K562 (cell line): ENCODE measurements around the gene EZH1. TPM values are rescaled to one million over a fixed set of nuclear protein-coding genes. Genes with fewer than 3 reads are reported as not detected.

Experiments
- CBFA2T2 ChIP-seq: fragments of 450-650 bp; conservative IDR thresholded peaks from 2 replicates; pipeline ENCODE4 v1.6.1; 2017; ENCODE audit warnings: mild to moderate bottlenecking
- CC2D1A ChIP-seq: fragments of 450-650 bp; IDR thresholded peaks from 2 replicates; pipeline ENCODE4 v1.6.1; 2017; ENCODE audit warnings: mild to moderate bottlenecking
- CLOCK ChIP-seq: fragments of 250-450 bp; sonication (Bioruptor Pico); IDR thresholded peaks from 2 replicates; pipeline ENCODE4 v1.4.0; 2020; ENCODE audit warnings: mild to moderate bottlenecking, moderate library complexity, borderline replicate concordance
- CTCF ChIP-seq, 3 experiments: IDR thresholded peaks in 2 of 3; conservative IDR thresholded peaks in 1 of 3; 2 replicates each; pipeline ENCODE4 v1.5.1; 2011 to 2012; ENCODE audit warnings: low read length in 3 of 3, mild to moderate bottlenecking in 3 of 3, control low read depth in 2 of 3, improper control_type of control experiment in 1 of 3, inconsistent platforms in 1 of 3, low read depth in 1 of 3, mixed read lengths in 1 of 3, moderate library complexity in 1 of 3; ENCODE audit not compliant: insufficient read depth in 2 of 3
- E4F1 ChIP-seq: fragments of 250-450 bp; sonication (Bioruptor Pico); IDR thresholded peaks from 2 replicates; pipeline ENCODE4 v1.5.0; 2021; ENCODE audit warnings: mild to moderate bottlenecking, borderline replicate concordance
- PHF8 ChIP-seq: fragments of 200-600 bp; sonication (generic); IDR thresholded peaks from 2 replicates; pipeline ENCODE4 v1.6.1; 2012; ENCODE audit warnings: mixed run types, mild to moderate bottlenecking, inconsistent platforms, low read length, moderate library complexity, borderline replicate concordance
- POLR2B ChIP-seq: fragments of 450-650 bp; IDR thresholded peaks from 2 replicates; pipeline ENCODE4 v1.6.1; 2018; ENCODE audit warnings: low read depth; ENCODE audit not compliant: partially characterized antibody
- SAFB ChIP-seq: fragments of 200-400 bp; formaldehyde crosslinking; IDR thresholded peaks from 2 replicates; pipeline ENCODE4 v1.6.1; 2017; ENCODE audit warnings: low read depth, low read length, borderline replicate concordance
- TSHZ1 ChIP-seq: fragments of 250-450 bp; sonication (Bioruptor Pico); IDR thresholded peaks from 2 replicates; pipeline ENCODE4 v1.4.0; 2020; ENCODE audit warnings: mild to moderate bottlenecking, moderate library complexity
- ZC3H8 ChIP-seq: fragments of 450-650 bp; IDR thresholded peaks from 2 replicates; pipeline ENCODE4 v1.6.1; 2017
- ZSCAN29 ChIP-seq: fragments of 450-650 bp; IDR thresholded peaks from 2 replicates; pipeline ENCODE4 v1.6.1; 2017
- ZSCAN32 ChIP-seq: fragments of 450-650 bp; formaldehyde crosslinking; IDR thresholded peaks from 2 replicates; pipeline ENCODE4 v1.4.0; 2020; ENCODE audit warnings: mild to moderate bottlenecking, moderate library complexity
- polyA plus RNA-seq, 8 experiments: library from polyadenylated mRNA; depleted of rRNA in 4 of 8; stranded (reverse) in 5 of 8; unstranded in 3 of 8; fragments of >200 nt; fragmentation: Nextera tagmentation in 2 of 8; fragmentation: Illumina TruSeq in 1 of 8; extraction: Ambion mirVana in 2 of 8; extraction: Trizol in 1 of 8; gene quantifications; 2 replicates each; pipeline versions ENCODE4 v1.2.1 to v1.2.3, GENCODE V29; 2011 to 2014; ENCODE audit warnings: inconsistent platforms in 1 of 8, missing spikeins in 1 of 8
- total RNA-seq, 7 experiments: library from RNA; depleted of rRNA in 6 of 7; stranded (reverse); fragments of >200 nt in 6 of 7; fragmentation: Illumina TruSeq in 2 of 7; extraction: Trizol in 2 of 7; gene quantifications; 2 replicates each; pipeline versions ENCODE4 v1.2.1 to v1.2.3, GENCODE V29; 2011 to 2021; ENCODE audit warnings: low replicate concordance in 1 of 7
- TF ChIP-seq, protein P1 (sequence below): fragments of 450-650 bp; IDR thresholded peaks from 2 replicates; pipeline ENCODE4 v1.6.1; 2018; ENCODE audit not compliant: partially characterized antibody

EZH1 gene
- total and polyA plus RNA-seq, 9 of the 15 experiments (the other 6 are each of a cell fraction or from before 2014, with no cell fraction given): 8.6 to 40.8 (median 22.9) TPM

DNA sequence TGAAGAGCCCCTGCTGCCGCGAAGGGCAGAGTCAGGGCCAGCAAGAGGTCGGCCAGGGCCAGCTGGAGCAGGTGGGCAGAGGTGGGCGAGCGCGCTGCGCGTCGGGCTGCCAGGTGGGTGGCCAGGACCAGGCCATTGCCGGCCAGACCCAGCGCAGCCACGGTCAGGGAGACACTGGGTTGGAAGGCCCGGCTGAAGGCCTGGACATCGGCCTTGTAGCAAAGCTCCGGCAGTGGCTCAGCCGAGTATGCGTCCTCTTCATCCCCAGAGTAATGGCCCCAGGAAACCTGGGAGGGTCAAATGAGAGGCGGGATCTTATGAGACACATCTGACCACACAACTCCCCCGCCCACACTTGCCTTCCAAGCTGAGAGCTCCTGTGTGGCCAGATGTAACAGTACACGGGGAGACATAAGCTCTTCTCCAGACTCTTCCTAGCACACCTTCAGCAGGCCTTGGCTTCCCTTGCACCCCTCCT, 64.5 kb downstream of the EZH1 start (continued):
- TF ChIP-seq, protein P1, sequence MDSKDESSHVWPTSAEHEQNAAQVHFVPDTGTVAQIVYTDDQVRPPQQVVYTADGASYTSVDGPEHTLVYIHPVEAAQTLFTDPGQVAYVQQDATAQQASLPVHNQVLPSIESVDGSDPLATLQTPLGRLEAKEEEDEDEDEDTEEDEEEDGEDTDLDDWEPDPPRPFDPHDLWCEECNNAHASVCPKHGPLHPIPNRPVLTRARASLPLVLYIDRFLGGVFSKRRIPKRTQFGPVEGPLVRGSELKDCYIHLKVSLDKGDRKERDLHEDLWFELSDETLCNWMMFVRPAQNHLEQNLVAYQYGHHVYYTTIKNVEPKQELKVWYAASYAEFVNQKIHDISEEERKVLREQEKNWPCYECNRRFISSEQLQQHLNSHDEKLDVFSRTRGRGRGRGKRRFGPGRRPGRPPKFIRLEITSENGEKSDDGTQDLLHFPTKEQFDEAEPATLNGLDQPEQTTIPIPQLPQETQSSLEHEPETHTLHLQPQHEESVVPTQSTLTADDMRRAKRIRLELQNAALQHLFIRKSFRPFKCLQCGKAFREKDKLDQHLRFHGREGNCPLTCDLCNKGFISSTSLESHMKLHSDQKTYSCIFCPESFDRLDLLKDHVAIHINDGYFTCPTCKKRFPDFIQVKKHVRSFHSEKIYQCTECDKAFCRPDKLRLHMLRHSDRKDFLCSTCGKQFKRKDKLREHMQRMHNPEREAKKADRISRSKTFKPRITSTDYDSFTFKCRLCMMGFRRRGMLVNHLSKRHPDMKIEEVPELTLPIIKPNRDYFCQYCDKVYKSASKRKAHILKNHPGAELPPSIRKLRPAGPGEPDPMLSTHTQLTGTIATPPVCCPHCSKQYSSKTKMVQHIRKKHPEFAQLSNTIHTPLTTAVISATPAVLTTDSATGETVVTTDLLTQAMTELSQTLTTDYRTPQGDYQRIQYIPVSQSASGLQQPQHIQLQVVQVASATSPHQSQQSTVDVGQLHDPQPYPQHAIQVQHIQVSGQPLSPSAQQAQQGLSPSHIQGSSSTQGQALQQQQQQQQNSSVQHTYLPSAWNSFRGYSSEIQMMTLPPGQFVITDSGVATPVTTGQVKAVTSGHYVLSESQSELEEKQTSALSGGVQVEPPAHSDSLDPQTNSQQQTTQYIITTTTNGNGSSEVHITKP: peak; percentile 43
- TF ChIP-seq CBFA2T2 (no peak), ZSCAN29 (no peak), ZC3H8 (no peak), CC2D1A (no peak), CLOCK (CRISPR knock-in tag) (no peak), POLR2B (peak; percentile 29), TSHZ1 (CRISPR knock-in tag) (no peak), E4F1 (CRISPR knock-in tag) (no peak), ZSCAN32 (CRISPR knock-in tag) (no peak), PHF8 (peak; percentile 9; the same call in 1 of the 2 replicates), SAFB (no peak), CTCF (IDR thresholded peaks at IDR 0.05 in 2 of 3, conservative IDR thresholded peaks at IDR 0.05 in 1 of 3; ENCODE audit: insufficient read depth in 2 of 3, low read depth in 1 of 3, low read length in 3 of 3) (no peak)
